Heart left ventricle (tissue), 13 donors: ENCODE data around the gene COA4.

Source experiments
- CTCF ChIP-seq, 12 donors: fragments of 200-600 bp; sonication (generic) in 4 of 12; IDR thresholded peaks; one replicate each; pipeline versions ENCODE4 v1.5.0 to v1.8.0; 2018 to 2022; ENCODE audit warnings: antibody characterized with exemption in 12 of 12, mild to moderate bottlenecking in 5 of 12
- POLR2A ChIP-seq, 2 donors: fragments of 450-650 bp; IDR thresholded peaks; one replicate each; pipeline ENCODE4 v1.6.1; 2017; ENCODE audit warnings: antibody characterized with exemption in 2 of 2, mild to moderate bottlenecking in 2 of 2, moderate library complexity in 2 of 2
- donor health status: ischemic (EF 13 %, LVEDD 7.1; RV severe dilation, severe dysfunction).
- donor health status: DM: no; HTN: yes; CAD: no.
- donor health status: DM: no; HTN: no; CAD: no.
- donor health status: ischemic (EF 25% LVEDD 6.9; RV normal size, moderate dysfunction).
- donor health status: ischemic (EF 25% LVEDD 5.7; RV mildly dilated, moderate dysfunction).
- donor health status: ischemic (EF 35%, LVEDD 5.7; RV mildly dilated, moderate dysfunction).
- donor health status: nonischemic (EF 11% LVEDD 7.7; RV severe dilation, severe dysfunction).
- donor health status: DM: yes; HTN: yes; CAD: no.
- donor health status: PGD.
- donor health status: ischemic (EF 29% LVEDD 5.4; RV normal size, mild dysfunction).
- donor health status: nonischemic (EF 23%, LVEDD 6.1; RV moderate dilation, normal function).

GRCh38 chr11:73854680-73855079 is 22.0 kb downstream of the COA4 start:
- no peak for TF ChIP-seq CTCF (IDR thresholded peaks at IDR 0.05)
- no peak for TF ChIP-seq POLR2A (IDR thresholded peaks at IDR 0.05)
